ENCODE measurements around the gene GRID1.

GRCh38 chr10:86017841-86018734 lies 348.5 kb downstream of the GRID1 start:
- TF ChIP-seq POLR2A (IDR thresholded peaks at IDR 0.05; ENCODE audit: low read depth, low read length) (no peak), POLR2AphosphoS5 (IDR thresholded peaks at IDR 0.05; ENCODE audit: low read depth, low read length) (no peak), POU2F2 (IDR thresholded peaks at IDR 0.05; ENCODE audit: low read depth, low read length) (no peak), SPI1 (IDR thresholded peaks at IDR 0.05; ENCODE audit: low read depth, low read length) (no peak)

Measured in GM12891 (cell line).